IMR-90 (cell line): ENCODE measurements around the gene PPM1H. TPM values are rescaled to one million over a fixed set of nuclear protein-coding genes. Genes with fewer than 3 reads are reported as not detected.

Source experiments
- ATAC-seq: fragments of 200-7000 bp; cut with Tn5 transposase; 2 replicates; pipeline ENCODE4 v1.9.1; 2020; ENCODE audit warnings: low read depth, mild to moderate bottlenecking, moderate library complexity
- BruUV-seq: library from RNA; stranded (reverse); fragments of 400-500 nt; replicated peaks from 2 replicates; lab custom pipeline; 2021; lab: Mats Ljungman, UMichigan
- CTCF ChIA-PET: fragments of 300-600 bp; formaldehyde crosslinking; extraction: SDS; loops from one replicate; lab custom pipeline; 2021; ENCODE audit warnings: antibody characterized with exemption; lab: Yijun Ruan, JAX
- POLR2A ChIA-PET: fragments of 300-600 bp; sonication (Branson Sonifier 250); formaldehyde crosslinking; loops from one replicate; lab custom pipeline; 2022; ENCODE audit warnings: antibody characterized with exemption; ENCODE audit not compliant: unreplicated experiment; lab: Charles Lee
- DNase-seq: peaks from one replicate; pipeline ENCODE4 v3.0.0; 2013
- H2AFZ ChIP-seq: replicated peaks from 2 replicates; pipeline ENCODE3; 2013; ENCODE audit warnings: low read length, mild to moderate bottlenecking; ENCODE audit not compliant: poor library complexity
- H2AK5ac ChIP-seq: 2 replicates; pipeline ENCODE4 v1.6.1; 2013; ENCODE audit warnings: low read depth, low read length, inconsistent platforms
- H2AK9ac ChIP-seq: replicated peaks from 2 replicates; pipeline ENCODE3; 2013; ENCODE audit warnings: mild to moderate bottlenecking, low read depth, low read length, moderate library complexity; ENCODE audit not compliant: poor library complexity
- H2BK120ac ChIP-seq: 2 replicates; pipeline ENCODE4 v1.6.1; 2013; ENCODE audit warnings: low read depth, low read length, inconsistent platforms
- H2BK15ac ChIP-seq: 3 replicates; pipeline ENCODE4 v1.6.1; 2013; ENCODE audit warnings: low read depth, low read length, inconsistent platforms
- H2BK20ac ChIP-seq: 2 replicates; pipeline ENCODE4 v1.6.1; 2013; ENCODE audit warnings: low read depth, mild to moderate bottlenecking, inconsistent platforms, low read length, moderate library complexity
- H2BK5ac ChIP-seq: 2 replicates; pipeline ENCODE4 v1.6.1; 2013; ENCODE audit warnings: mild to moderate bottlenecking, low read depth, low read length, inconsistent platforms; ENCODE audit not compliant: poor library complexity, severe bottlenecking
- H3K14ac ChIP-seq: replicated peaks from 2 replicates; pipeline ENCODE4 v1.6.1; 2013; ENCODE audit warnings: low read depth, low read length, inconsistent platforms
- H3K18ac ChIP-seq: 2 replicates; pipeline ENCODE4 v1.6.1; 2013; ENCODE audit warnings: low read depth, low read length, control low read depth
- H3K23ac ChIP-seq: 2 replicates; pipeline ENCODE4 v1.6.1; 2013; ENCODE audit warnings: low read depth, low read length, inconsistent platforms
- H3K27ac ChIP-seq: 2 replicates; pipeline ENCODE4 v1.5.1; 2013; ENCODE audit warnings: mild to moderate bottlenecking, control low read depth, low read length; ENCODE audit not compliant: insufficient read depth
- H3K27me3 ChIP-seq: 2 replicates; pipeline ENCODE4 v1.6.1; 2013; ENCODE audit warnings: low read length; ENCODE audit not compliant: control insufficient read depth, insufficient read depth
- H3K36me3 ChIP-seq: 2 replicates; pipeline ENCODE4 v1.6.1; 2013; ENCODE audit warnings: low read length, mixed read lengths; ENCODE audit not compliant: control insufficient read depth, insufficient read depth
- H3K4ac ChIP-seq: 2 replicates; pipeline ENCODE4 v1.6.1; 2013; ENCODE audit warnings: low read depth, low read length, inconsistent platforms
- H3K4me1 ChIP-seq: 2 replicates; pipeline ENCODE4 v1.6.1; 2013; ENCODE audit warnings: low read length, mixed read lengths; ENCODE audit not compliant: control insufficient read depth, insufficient read depth
- H3K4me2 ChIP-seq: 2 replicates; pipeline ENCODE4 v1.6.1; 2013; ENCODE audit warnings: low read depth, mild to moderate bottlenecking, control low read depth, low read length, moderate library complexity
- H3K4me3 ChIP-seq: 2 replicates; pipeline ENCODE4 v1.5.1; 2013; ENCODE audit warnings: low read depth, mild to moderate bottlenecking, control low read depth, low read length, moderate library complexity; ENCODE audit not compliant: insufficient read depth
- H3K56ac ChIP-seq: 2 replicates; pipeline ENCODE4 v1.6.1; 2013; ENCODE audit warnings: low read length, inconsistent platforms; ENCODE audit not compliant: insufficient read depth; ENCODE audit errors: extremely low read depth
- H3K79me1 ChIP-seq, 2 experiments: 2 replicates each; pipeline ENCODE4 v1.6.1; 2013; ENCODE audit warnings: low read length in 2 of 2, inconsistent platforms in 1 of 2, low read depth in 1 of 2
- H3K9ac ChIP-seq: 2 replicates; pipeline ENCODE4 v1.6.1; 2013; ENCODE audit warnings: low read depth, low read length, control low read depth
- H3K9me1 ChIP-seq: 2 replicates; pipeline ENCODE4 v1.6.1; 2013; ENCODE audit warnings: low read length, inconsistent platforms; ENCODE audit not compliant: insufficient read depth
- H3K9me3 ChIP-seq: 2 replicates; pipeline ENCODE4 v1.6.1; 2013; ENCODE audit warnings: low read length; ENCODE audit not compliant: control insufficient read depth, insufficient read depth
- H4K20me1 ChIP-seq: 2 replicates; pipeline ENCODE4 v1.6.1; 2013; ENCODE audit warnings: low read length, inconsistent platforms; ENCODE audit not compliant: insufficient read depth
- H4K5ac ChIP-seq: 2 replicates; pipeline ENCODE4 v1.6.1; 2013; ENCODE audit warnings: mild to moderate bottlenecking, low read depth, low read length, control low read depth
- H4K8ac ChIP-seq, 2 experiments: 2 replicates each; pipeline ENCODE4 v1.6.1; 2013; ENCODE audit warnings: low read depth in 2 of 2, low read length in 2 of 2, control low read depth in 1 of 2, inconsistent platforms in 1 of 2
- H4K91ac ChIP-seq: 2 replicates; pipeline ENCODE4 v1.6.1; 2013; ENCODE audit warnings: low read depth, low read length, inconsistent platforms; ENCODE audit not compliant: insufficient read depth
- CHD1 ChIP-seq: IDR thresholded peaks from 2 replicates; pipeline ENCODE4 v1.6.1; 2012; ENCODE audit warnings: low read depth, low read length, improper control_type of control experiment
- MAFK ChIP-seq: IDR thresholded peaks from 2 replicates; pipeline ENCODE4 v1.6.1; 2012; ENCODE audit warnings: low read depth, low read length, improper control_type of control experiment
- MAZ ChIP-seq: IDR thresholded peaks from 2 replicates; pipeline ENCODE4 v1.6.1; 2012; ENCODE audit warnings: low read depth, mild to moderate bottlenecking, low read length, improper control_type of control experiment, moderate library complexity, borderline replicate concordance
- MXI1 ChIP-seq: IDR thresholded peaks from 2 replicates; pipeline ENCODE4 v1.6.1; 2012; ENCODE audit warnings: low read depth, mild to moderate bottlenecking, low read length, moderate library complexity, borderline replicate concordance
- RAD21 ChIP-seq: IDR thresholded peaks from 2 replicates; pipeline ENCODE4 v1.6.1; 2012; ENCODE audit warnings: low read length, improper control_type of control experiment
- dilution Hi-C: fragments of 300-500 bp; cut with HindIII; formaldehyde crosslinking; loops from one replicate; pipeline ENCODE4 v1.14.3; 2018; ENCODE audit warnings: low sequenced_read_pairs; ENCODE audit not compliant: unreplicated experiment
- in situ Hi-C: fragments of 300-500 bp; cut with MboI; formaldehyde crosslinking; loops from 3 replicates; pipeline ENCODE4 v1.14.3; 2019; ENCODE audit warnings: low sequenced_read_pairs, inconsistent platforms, mixed read lengths
- intact Hi-C: fragments of 100-400 bp; cut with micrococcal nuclease; formaldehyde crosslinking; loops from 2 replicates; pipeline ENCODE4 v1.10.0; 2022
- polyA plus RNA-seq, 3 experiments: library from polyadenylated mRNA; depleted of rRNA; stranded (reverse); fragments of >200 nt; gene quantifications; 2 replicates each; pipeline ENCODE4 v1.2.3, GENCODE V29; 2012; ENCODE audit warnings: low replicate concordance in 1 of 3
- total RNA-seq: library from RNA; depleted of rRNA; stranded (reverse); fragments of >200 nt; gene quantifications from 2 replicates; pipeline ENCODE4 v1.2.3, GENCODE V29; 2012
- TF ChIP-seq, protein P1 (sequence below): fragments of 150-350 bp; IDR thresholded peaks from 2 replicates; pipeline ENCODE4 v1.6.1; 2017; ENCODE audit warnings: mild to moderate bottlenecking, antibody characterized with exemption, low read length, low read depth

Gene PPM1H
- total and polyA plus RNA-seq, 2 of the 4 experiments (the other 2 are of a cell fraction), result 0.14 to 0.18 TPM

DNA sequence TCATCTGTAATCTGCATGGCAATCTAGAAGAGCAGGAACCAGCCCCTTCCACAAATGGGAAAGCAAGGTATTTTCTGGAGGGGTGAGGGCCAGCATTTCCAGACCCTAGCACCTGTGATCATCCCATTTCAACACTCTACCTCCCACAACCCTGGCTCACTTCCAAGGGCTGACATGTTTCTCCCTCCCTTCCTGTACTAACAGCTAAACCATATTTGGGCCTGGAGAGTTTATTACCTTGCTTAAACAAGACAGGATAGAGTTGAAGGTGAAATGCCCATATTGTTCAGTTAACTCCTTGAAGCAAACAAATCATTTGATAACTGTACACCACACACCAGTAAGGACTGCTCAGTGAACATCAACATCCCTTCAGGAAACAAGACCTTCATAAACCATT, 158.4 kb downstream of the PPM1H start:
- CTCF ChIA-PET, result no interaction called here
- in situ Hi-C loops, result no loop called here

More for the DNA sequence above, 158.4 kb downstream of the PPM1H start:
- ATAC-seq (no peak), DNase-seq (no peak)
- no peaks in the 10 kb centered on the region for H3K9me3 ChIP-seq
- no peaks in the 10 kb centered on the region for H3K79me1 ChIP-seq
- no peaks in the 10 kb centered on the region for H3K36me3 ChIP-seq
- H3K27ac ChIP-seq, result no peak overlapping the region
- no peak overlapping the region for H2BK20ac ChIP-seq
- dilution Hi-C loops, result loop anchor here (25.0 kb wide), 1 partner anchor 189 kb away; no protein-coding TSS in a partner anchor
- no peak overlapping the region for H4K5ac ChIP-seq
- no peak overlapping the region for H2AFZ ChIP-seq
- no peak overlapping the region for H2AK9ac ChIP-seq
- no peak overlapping the region for H4K8ac ChIP-seq
- H4K20me1 ChIP-seq, result no peaks in the 10 kb centered on the region
- no peak overlapping the region for H3K4me3 ChIP-seq
- no peak overlapping the region for H3K4me2 ChIP-seq
- no peak overlapping the region for H4K91ac ChIP-seq
- TF ChIP-seq MAZ (no peak), MXI1 (no peak), MAFK (no peak), CHD1 (no peak), RAD21 (no peak)
- TF ChIP-seq, protein P1, sequence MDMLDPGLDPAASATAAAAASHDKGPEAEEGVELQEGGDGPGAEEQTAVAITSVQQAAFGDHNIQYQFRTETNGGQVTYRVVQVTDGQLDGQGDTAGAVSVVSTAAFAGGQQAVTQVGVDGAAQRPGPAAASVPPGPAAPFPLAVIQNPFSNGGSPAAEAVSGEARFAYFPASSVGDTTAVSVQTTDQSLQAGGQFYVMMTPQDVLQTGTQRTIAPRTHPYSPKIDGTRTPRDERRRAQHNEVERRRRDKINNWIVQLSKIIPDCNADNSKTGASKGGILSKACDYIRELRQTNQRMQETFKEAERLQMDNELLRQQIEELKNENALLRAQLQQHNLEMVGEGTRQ, result no peak
- intact Hi-C loops, result no loop called here
- no peak overlapping the region for H2BK120ac ChIP-seq
- H3K9ac ChIP-seq, result no peak overlapping the region
- H3K14ac ChIP-seq, result no peak overlapping the region
- no peak overlapping the region for H3K4ac ChIP-seq
- H3K56ac ChIP-seq, result no peak overlapping the region
- H2BK5ac ChIP-seq, result no peak overlapping the region
- H3K18ac ChIP-seq, result no peak overlapping the region
- no peak overlapping the region for H2BK15ac ChIP-seq
- no peak overlapping the region for H2AK5ac ChIP-seq
- no TSS peak for BruUV-seq
- POLR2A ChIA-PET, result no interaction called here
- no peaks in the 10 kb centered on the region for H3K9me1 ChIP-seq
- no peaks in the 10 kb centered on the region for H3K4me1 ChIP-seq
- H3K27me3 ChIP-seq, result 0 out of 2 replicates have a peak, but pooled peaks cover 2% of the 10 kb centered on the region
- no peak overlapping the region for H3K23ac ChIP-seq
